IMR-90 (cell line): ENCODE results near the gene MAVS. TPM values are rescaled to one million over a fixed set of nuclear protein-coding genes. Genes with fewer than 3 reads are reported as not detected.

Experiments used
- ATAC-seq: fragments of 200-7000 bp; cut with Tn5 transposase; 2 replicates; pipeline ENCODE4 v1.9.1; 2020; ENCODE audit warnings: low read depth, mild to moderate bottlenecking, moderate library complexity
- BruUV-seq: library from RNA; stranded (reverse); fragments of 400-500 nt; replicated peaks from 2 replicates; lab custom pipeline; 2021; lab: Mats Ljungman, UMichigan
- CTCF ChIA-PET: fragments of 300-600 bp; formaldehyde crosslinking; extraction: SDS; loops from one replicate; lab custom pipeline; 2021; ENCODE audit warnings: antibody characterized with exemption; lab: Yijun Ruan, JAX
- POLR2A ChIA-PET: fragments of 300-600 bp; sonication (Branson Sonifier 250); formaldehyde crosslinking; loops from one replicate; lab custom pipeline; 2022; ENCODE audit warnings: antibody characterized with exemption; ENCODE audit not compliant: unreplicated experiment; lab: Charles Lee
- DNase-seq: peaks from one replicate; pipeline ENCODE4 v3.0.0; 2013
- H2AFZ ChIP-seq: replicated peaks from 2 replicates; pipeline ENCODE3; 2013; ENCODE audit warnings: low read length, mild to moderate bottlenecking; ENCODE audit not compliant: poor library complexity
- H2AK5ac ChIP-seq: 2 replicates; pipeline ENCODE4 v1.6.1; 2013; ENCODE audit warnings: low read depth, low read length, inconsistent platforms
- H2AK9ac ChIP-seq: replicated peaks from 2 replicates; pipeline ENCODE3; 2013; ENCODE audit warnings: mild to moderate bottlenecking, low read depth, low read length, moderate library complexity; ENCODE audit not compliant: poor library complexity
- H2BK120ac ChIP-seq: 2 replicates; pipeline ENCODE4 v1.6.1; 2013; ENCODE audit warnings: low read depth, low read length, inconsistent platforms
- H2BK15ac ChIP-seq: 3 replicates; pipeline ENCODE4 v1.6.1; 2013; ENCODE audit warnings: low read depth, low read length, inconsistent platforms
- H2BK20ac ChIP-seq: 2 replicates; pipeline ENCODE4 v1.6.1; 2013; ENCODE audit warnings: low read depth, mild to moderate bottlenecking, inconsistent platforms, low read length, moderate library complexity
- H2BK5ac ChIP-seq: 2 replicates; pipeline ENCODE4 v1.6.1; 2013; ENCODE audit warnings: mild to moderate bottlenecking, low read depth, low read length, inconsistent platforms; ENCODE audit not compliant: poor library complexity, severe bottlenecking
- H3K14ac ChIP-seq: replicated peaks from 2 replicates; pipeline ENCODE4 v1.6.1; 2013; ENCODE audit warnings: low read depth, low read length, inconsistent platforms
- H3K18ac ChIP-seq: 2 replicates; pipeline ENCODE4 v1.6.1; 2013; ENCODE audit warnings: low read depth, low read length, control low read depth
- H3K23ac ChIP-seq: 2 replicates; pipeline ENCODE4 v1.6.1; 2013; ENCODE audit warnings: low read depth, low read length, inconsistent platforms
- H3K27ac ChIP-seq: 2 replicates; pipeline ENCODE4 v1.5.1; 2013; ENCODE audit warnings: mild to moderate bottlenecking, control low read depth, low read length; ENCODE audit not compliant: insufficient read depth
- H3K27me3 ChIP-seq: 2 replicates; pipeline ENCODE4 v1.6.1; 2013; ENCODE audit warnings: low read length; ENCODE audit not compliant: control insufficient read depth, insufficient read depth
- H3K36me3 ChIP-seq: 2 replicates; pipeline ENCODE4 v1.6.1; 2013; ENCODE audit warnings: low read length, mixed read lengths; ENCODE audit not compliant: control insufficient read depth, insufficient read depth
- H3K4ac ChIP-seq: 2 replicates; pipeline ENCODE4 v1.6.1; 2013; ENCODE audit warnings: low read depth, low read length, inconsistent platforms
- H3K4me1 ChIP-seq: 2 replicates; pipeline ENCODE4 v1.6.1; 2013; ENCODE audit warnings: low read length, mixed read lengths; ENCODE audit not compliant: control insufficient read depth, insufficient read depth
- H3K4me2 ChIP-seq: 2 replicates; pipeline ENCODE4 v1.6.1; 2013; ENCODE audit warnings: low read depth, mild to moderate bottlenecking, control low read depth, low read length, moderate library complexity
- H3K4me3 ChIP-seq: 2 replicates; pipeline ENCODE4 v1.5.1; 2013; ENCODE audit warnings: low read depth, mild to moderate bottlenecking, control low read depth, low read length, moderate library complexity; ENCODE audit not compliant: insufficient read depth
- H3K56ac ChIP-seq: 2 replicates; pipeline ENCODE4 v1.6.1; 2013; ENCODE audit warnings: low read length, inconsistent platforms; ENCODE audit not compliant: insufficient read depth; ENCODE audit errors: extremely low read depth
- H3K79me1 ChIP-seq, 2 experiments: 2 replicates each; pipeline ENCODE4 v1.6.1; 2013; ENCODE audit warnings: low read length in 2 of 2, inconsistent platforms in 1 of 2, low read depth in 1 of 2
- H3K9ac ChIP-seq: 2 replicates; pipeline ENCODE4 v1.6.1; 2013; ENCODE audit warnings: low read depth, low read length, control low read depth
- H3K9me1 ChIP-seq: 2 replicates; pipeline ENCODE4 v1.6.1; 2013; ENCODE audit warnings: low read length, inconsistent platforms; ENCODE audit not compliant: insufficient read depth
- H3K9me3 ChIP-seq: 2 replicates; pipeline ENCODE4 v1.6.1; 2013; ENCODE audit warnings: low read length; ENCODE audit not compliant: control insufficient read depth, insufficient read depth
- H4K20me1 ChIP-seq: 2 replicates; pipeline ENCODE4 v1.6.1; 2013; ENCODE audit warnings: low read length, inconsistent platforms; ENCODE audit not compliant: insufficient read depth
- H4K5ac ChIP-seq: 2 replicates; pipeline ENCODE4 v1.6.1; 2013; ENCODE audit warnings: mild to moderate bottlenecking, low read depth, low read length, control low read depth
- H4K8ac ChIP-seq, 2 experiments: 2 replicates each; pipeline ENCODE4 v1.6.1; 2013; ENCODE audit warnings: low read depth in 2 of 2, low read length in 2 of 2, control low read depth in 1 of 2, inconsistent platforms in 1 of 2
- H4K91ac ChIP-seq: 2 replicates; pipeline ENCODE4 v1.6.1; 2013; ENCODE audit warnings: low read depth, low read length, inconsistent platforms; ENCODE audit not compliant: insufficient read depth
- BHLHE40 ChIP-seq: fragments of 150-350 bp; IDR thresholded peaks from 2 replicates; pipeline ENCODE4 v1.6.1; 2016; ENCODE audit warnings: mild to moderate bottlenecking, low read depth, low read length
- CEBPB ChIP-seq: IDR thresholded peaks from 2 replicates; pipeline ENCODE4 v1.6.1; 2012; ENCODE audit warnings: low read depth, low read length, improper control_type of control experiment
- CHD1 ChIP-seq: IDR thresholded peaks from 2 replicates; pipeline ENCODE4 v1.6.1; 2012; ENCODE audit warnings: low read depth, low read length, improper control_type of control experiment
- CTCF ChIP-seq: conservative IDR thresholded peaks from 2 replicates; pipeline ENCODE4 v1.5.1; 2012; ENCODE audit warnings: mild to moderate bottlenecking, low read depth, low read length, improper control_type of control experiment
- FOS ChIP-seq: fragments of 150-350 bp; IDR thresholded peaks from 2 replicates; pipeline ENCODE4 v1.6.1; 2016; ENCODE audit warnings: low read depth, low read length
- MAFK ChIP-seq: IDR thresholded peaks from 2 replicates; pipeline ENCODE4 v1.6.1; 2012; ENCODE audit warnings: low read depth, low read length, improper control_type of control experiment
- MAZ ChIP-seq: IDR thresholded peaks from 2 replicates; pipeline ENCODE4 v1.6.1; 2012; ENCODE audit warnings: low read depth, mild to moderate bottlenecking, low read length, improper control_type of control experiment, moderate library complexity, borderline replicate concordance
- MXI1 ChIP-seq: IDR thresholded peaks from 2 replicates; pipeline ENCODE4 v1.6.1; 2012; ENCODE audit warnings: low read depth, mild to moderate bottlenecking, low read length, moderate library complexity, borderline replicate concordance
- NFE2L2 ChIP-seq: fragments of 150-350 bp; IDR thresholded peaks from 2 replicates; pipeline ENCODE4 v1.6.1; 2016; ENCODE audit warnings: low read depth, mild to moderate bottlenecking, low read length
- POLR2A ChIP-seq: IDR thresholded peaks from 2 replicates; pipeline ENCODE4 v1.6.1; 2012; ENCODE audit warnings: mild to moderate bottlenecking, low read depth, low read length
- RAD21 ChIP-seq: IDR thresholded peaks from 2 replicates; pipeline ENCODE4 v1.6.1; 2012; ENCODE audit warnings: low read length, improper control_type of control experiment
- RCOR1 ChIP-seq: IDR thresholded peaks from 2 replicates; pipeline ENCODE4 v1.6.1; 2012; ENCODE audit warnings: mild to moderate bottlenecking, low read length, improper control_type of control experiment; ENCODE audit not compliant: insufficient replicate concordance
- RFX5 ChIP-seq: IDR thresholded peaks from 2 replicates; pipeline ENCODE4 v1.8.0; 2012; ENCODE audit warnings: low read depth, mild to moderate bottlenecking, low read length, moderate library complexity
- SMC3 ChIP-seq: fragments of 150-350 bp; IDR thresholded peaks from 2 replicates; pipeline ENCODE4 v1.6.1; 2016; ENCODE audit warnings: low read depth, mild to moderate bottlenecking, antibody characterized with exemption, low read length, moderate library complexity
- USF2 ChIP-seq: fragments of 150-350 bp; IDR thresholded peaks from 2 replicates; pipeline ENCODE4 v1.6.1; 2017; ENCODE audit warnings: mild to moderate bottlenecking, antibody characterized with exemption, low read length, low read depth
- WGBS, 2 experiments: methylation state at CpG; one replicate each; pipeline versions ENCODE4 v1.1.5 to v1.1.7; 2013; ENCODE audit warnings: missing lambda C conversion rate in 2 of 2; ENCODE audit not compliant: insufficient read length in 1 of 2; ENCODE audit errors: extremely low coverage in 2 of 2; 5-methylcytosine and 5-hydroxymethylcytosine counted together
- dilution Hi-C: fragments of 300-500 bp; cut with HindIII; formaldehyde crosslinking; loops from one replicate; pipeline ENCODE4 v1.14.3; 2018; ENCODE audit warnings: low sequenced_read_pairs; ENCODE audit not compliant: unreplicated experiment
- in situ Hi-C: fragments of 300-500 bp; cut with MboI; formaldehyde crosslinking; loops from 3 replicates; pipeline ENCODE4 v1.14.3; 2019; ENCODE audit warnings: low sequenced_read_pairs, inconsistent platforms, mixed read lengths
- intact Hi-C: fragments of 100-400 bp; cut with micrococcal nuclease; formaldehyde crosslinking; loops from 2 replicates; pipeline ENCODE4 v1.10.0; 2022
- polyA plus RNA-seq, 3 experiments: library from polyadenylated mRNA; depleted of rRNA; stranded (reverse); fragments of >200 nt; gene quantifications; 2 replicates each; pipeline ENCODE4 v1.2.3, GENCODE V29; 2012; ENCODE audit warnings: low replicate concordance in 1 of 3
- total RNA-seq: library from RNA; depleted of rRNA; stranded (reverse); fragments of >200 nt; gene quantifications from 2 replicates; pipeline ENCODE4 v1.2.3, GENCODE V29; 2012
- TF ChIP-seq, protein P1 (sequence below): fragments of 150-350 bp; IDR thresholded peaks from 2 replicates; pipeline ENCODE4 v1.6.1; 2016; ENCODE audit warnings: low read depth, mild to moderate bottlenecking, low read length, moderate library complexity, borderline replicate concordance

MAVS gene
- total and polyA plus RNA-seq, 2 of the 4 experiments (the other 2 are of a cell fraction), result 10.4 to 15.6 TPM

GRCh38 chr20:3858689-3859088 is 12.1 kb downstream of the MAVS start:
- no peak for DNase-seq
- H3K9ac ChIP-seq, result no peak overlapping the region
- H3K23ac ChIP-seq, result no peak overlapping the region
- no peak for ATAC-seq
- no peak overlapping the region for H4K8ac ChIP-seq
- peaks cover 20% of the 10 kb centered on the region; the same call in 1 of the 2 replicates for H4K20me1 ChIP-seq
- H3K27me3 ChIP-seq, result no peaks in the 10 kb centered on the region
- no peak overlapping the region for H3K18ac ChIP-seq
- H3K56ac ChIP-seq, result no peak overlapping the region
- CTCF ChIA-PET, result no interaction called here
- no peak overlapping the region for H3K14ac ChIP-seq
- intact Hi-C loops (no loop called here), dilution Hi-C loops (no loop called here), in situ Hi-C loops (no loop called here)
- no peak overlapping the region for H2BK120ac ChIP-seq
- H3K4me3 ChIP-seq, result no peak overlapping the region
- TF ChIP-seq NFE2L2 (no peak), SMC3 (no peak), CTCF (no peak), MAZ (no peak), POLR2A (no peak), FOS (no peak), RAD21 (no peak), USF2 (no peak), CHD1 (no peak), RFX5 (no peak), BHLHE40 (no peak), RCOR1 (no peak), MAFK (no peak), CEBPB (no peak), MXI1 (no peak)
- TF ChIP-seq, protein P1, sequence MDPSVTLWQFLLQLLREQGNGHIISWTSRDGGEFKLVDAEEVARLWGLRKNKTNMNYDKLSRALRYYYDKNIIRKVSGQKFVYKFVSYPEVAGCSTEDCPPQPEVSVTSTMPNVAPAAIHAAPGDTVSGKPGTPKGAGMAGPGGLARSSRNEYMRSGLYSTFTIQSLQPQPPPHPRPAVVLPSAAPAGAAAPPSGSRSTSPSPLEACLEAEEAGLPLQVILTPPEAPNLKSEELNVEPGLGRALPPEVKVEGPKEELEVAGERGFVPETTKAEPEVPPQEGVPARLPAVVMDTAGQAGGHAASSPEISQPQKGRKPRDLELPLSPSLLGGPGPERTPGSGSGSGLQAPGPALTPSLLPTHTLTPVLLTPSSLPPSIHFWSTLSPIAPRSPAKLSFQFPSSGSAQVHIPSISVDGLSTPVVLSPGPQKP, result no peak
- POLR2A ChIA-PET, result no interaction called here
- peaks cover 5% of the 10 kb centered on the region for H3K9me3 ChIP-seq
- no TSS peak for BruUV-seq
- H3K9me1 ChIP-seq, result no peaks in the 10 kb centered on the region
- no peak overlapping the region for H2AK5ac ChIP-seq
- H2BK15ac ChIP-seq, result no peak overlapping the region
- no peak overlapping the region for H2BK5ac ChIP-seq
- H2AK9ac ChIP-seq, result no peak overlapping the region
- no peak overlapping the region for H3K27ac ChIP-seq
- H3K36me3 ChIP-seq, result peaks cover 65% of the 10 kb centered on the region
- H3K4ac ChIP-seq, result no peak overlapping the region
- H4K91ac ChIP-seq, result no peak overlapping the region
- no peak overlapping the region for H3K4me2 ChIP-seq
- H3K4me1 ChIP-seq, result no peaks in the 10 kb centered on the region
- WGBS, 2 experiments, result no CpG with 5 or more reads among the region's 6 CpGs
- H2AFZ ChIP-seq, result no peak overlapping the region
- no peak overlapping the region for H4K5ac ChIP-seq
- peaks cover 32 to 42% of the 10 kb centered on the region in 2 experiments for H3K79me1 ChIP-seq
- no peak overlapping the region for H2BK20ac ChIP-seq
